NCI-H526 treated with DMSO at 0.1 percent for 48 hours (cell line): ENCODE measurements around the gene DHDDS.

ENCODE experiments used
- DNase-seq: peaks from one replicate; lab custom pipeline; 2025; lab: John Stamatoyannopoulos, UW

Gene DHDDS

GRCh38 chr1:26418865-26419349 is 13.2 kb upstream of the DHDDS start:
- no peak for DNase-seq

GRCh38 chr1:26419494-26419893 is 12.6 kb upstream of the DHDDS start:
- DNase-seq = no peak

GRCh38 chr1:26429721-26430120 is 2.4 kb upstream of the DHDDS start:
- no peak for DNase-seq

- no peak for DNase-seq
Measured at GRCh38 chr1:26432793-26433192, 672 bp downstream of the DHDDS start.

- no peak for DNase-seq
Measured at GRCh38 chr1:26434161-26434752, 2.1 kb downstream of the DHDDS start.

DNA sequence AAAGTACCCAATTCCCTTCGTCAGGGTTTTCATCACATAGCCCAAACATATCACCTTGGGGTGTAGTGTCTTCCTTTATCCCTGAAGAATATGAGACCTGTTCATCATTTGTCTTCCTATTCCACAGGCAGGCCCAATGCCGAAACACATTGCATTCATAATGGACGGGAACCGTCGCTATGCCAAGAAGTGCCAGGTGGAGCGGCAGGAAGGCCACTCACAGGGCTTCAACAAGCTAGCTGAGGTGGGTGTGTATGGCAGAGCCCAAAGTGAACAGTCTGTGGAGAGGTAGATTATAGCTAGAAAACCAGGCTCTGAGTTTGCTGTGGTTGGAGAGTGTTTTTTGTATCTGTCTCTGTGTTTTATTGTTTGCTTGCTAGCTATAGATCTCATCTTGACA is 5.9 kb downstream of the DHDDS start:
- no peak for DNase-seq

DNA sequence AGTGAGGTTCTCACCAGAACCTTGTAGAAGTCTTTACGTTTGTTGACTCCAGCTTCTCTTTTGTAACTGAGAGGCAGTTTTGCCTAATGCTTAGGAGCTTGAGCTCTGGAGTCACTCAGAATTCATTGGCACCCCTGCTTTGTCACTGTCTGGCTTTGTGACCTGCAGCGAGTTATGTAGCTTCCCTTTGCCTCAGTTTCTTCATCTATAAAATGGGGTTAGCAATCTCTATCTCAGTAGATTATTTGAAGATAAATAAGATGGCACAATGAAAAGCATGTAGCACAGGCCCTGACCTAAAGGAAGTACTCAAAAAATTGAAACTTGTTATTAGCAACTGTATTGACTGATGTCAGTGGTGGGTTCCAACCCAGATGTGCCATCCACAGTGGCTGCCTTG is 8.1 kb downstream of the DHDDS start:
- DNase-seq = no peak

DNA sequence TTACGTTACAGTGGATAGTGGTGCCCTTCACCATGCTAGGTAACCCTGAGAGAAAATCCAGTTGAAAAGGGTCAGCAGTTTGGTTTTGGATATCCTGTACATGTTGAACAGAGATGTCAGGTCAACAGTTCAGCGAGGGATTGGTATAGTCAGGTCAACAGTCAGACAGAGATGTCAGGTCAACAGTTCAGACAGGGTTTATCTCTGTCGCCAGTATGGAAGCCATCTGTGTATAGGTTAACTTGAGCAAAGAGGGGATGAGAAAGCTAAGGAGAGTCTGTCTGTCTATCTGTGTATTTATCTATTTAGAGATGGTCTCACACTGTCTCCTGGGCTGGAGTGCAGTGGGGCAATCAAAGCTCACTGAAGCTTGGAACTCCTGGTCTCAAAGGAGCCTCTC is 17.7 kb downstream of the DHDDS start:
- no peak for DNase-seq

- DNase-seq = no peak
Measured at GRCh38 chr1:26450908-26451307, 18.8 kb downstream of the DHDDS start.

DNA sequence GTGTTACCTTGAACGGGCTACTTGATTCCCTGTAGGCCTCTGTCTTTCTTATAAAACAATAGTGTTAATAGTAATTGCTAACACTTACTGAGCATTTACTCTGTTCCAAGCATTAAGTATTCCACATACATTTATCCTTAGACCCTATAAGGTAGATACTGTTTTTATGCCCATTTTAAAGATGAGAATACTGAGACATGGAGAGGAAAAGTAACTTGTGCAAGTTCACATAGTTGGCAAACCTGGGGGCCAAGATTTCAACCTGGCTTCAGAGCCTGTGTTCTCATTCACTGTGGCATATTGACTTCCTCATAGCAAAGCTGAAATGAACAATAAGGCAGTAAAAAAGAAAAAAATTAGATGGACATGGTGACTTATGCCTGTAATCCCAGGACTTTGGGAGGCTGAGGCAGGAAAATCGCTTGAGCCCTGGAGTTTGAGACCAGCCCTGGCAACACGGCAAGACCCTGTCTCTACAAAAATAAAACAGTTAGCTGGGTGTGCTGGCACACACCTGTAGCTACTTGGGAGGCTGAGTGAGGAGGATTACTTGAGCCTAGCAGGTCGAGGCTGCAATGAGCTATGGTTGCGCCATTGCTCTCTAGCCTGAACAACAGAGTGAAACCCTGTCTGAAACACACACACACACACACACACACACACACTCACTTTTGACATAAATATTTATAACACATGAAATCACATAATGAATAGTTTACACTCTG is 20.5 kb downstream of the DHDDS start:
- no peak for DNase-seq

DNA sequence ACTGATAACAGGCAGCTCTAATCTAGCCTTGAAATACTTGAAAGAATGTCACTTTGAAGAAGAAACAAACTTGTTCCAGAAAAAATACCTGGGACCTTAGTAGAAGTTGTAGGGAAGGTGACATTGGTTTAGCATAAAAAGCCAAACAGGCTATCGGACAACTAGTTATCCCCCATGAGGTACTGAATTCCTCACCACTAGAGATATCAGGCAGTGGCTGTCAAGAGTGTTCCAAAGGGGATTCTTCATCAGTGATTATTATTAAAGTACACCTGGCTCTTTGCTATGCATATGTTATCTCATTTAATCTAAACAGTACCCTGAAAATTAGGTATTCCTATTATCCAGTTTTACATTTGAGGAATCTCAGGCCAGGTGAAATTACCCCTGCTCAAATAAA is 27.0 kb downstream of the DHDDS start:
- no peak for DNase-seq

- DNase-seq = no peak
Measured at GRCh38 chr1:26459573-26460031, 27.5 kb downstream of the DHDDS start.

GRCh38 chr1:26468911-26469310 is 36.8 kb downstream of the DHDDS start:
- no peak for DNase-seq

- no peak for DNase-seq
Measured at GRCh38 chr1:26469558-26469957, 37.4 kb downstream of the DHDDS start.

DNA sequence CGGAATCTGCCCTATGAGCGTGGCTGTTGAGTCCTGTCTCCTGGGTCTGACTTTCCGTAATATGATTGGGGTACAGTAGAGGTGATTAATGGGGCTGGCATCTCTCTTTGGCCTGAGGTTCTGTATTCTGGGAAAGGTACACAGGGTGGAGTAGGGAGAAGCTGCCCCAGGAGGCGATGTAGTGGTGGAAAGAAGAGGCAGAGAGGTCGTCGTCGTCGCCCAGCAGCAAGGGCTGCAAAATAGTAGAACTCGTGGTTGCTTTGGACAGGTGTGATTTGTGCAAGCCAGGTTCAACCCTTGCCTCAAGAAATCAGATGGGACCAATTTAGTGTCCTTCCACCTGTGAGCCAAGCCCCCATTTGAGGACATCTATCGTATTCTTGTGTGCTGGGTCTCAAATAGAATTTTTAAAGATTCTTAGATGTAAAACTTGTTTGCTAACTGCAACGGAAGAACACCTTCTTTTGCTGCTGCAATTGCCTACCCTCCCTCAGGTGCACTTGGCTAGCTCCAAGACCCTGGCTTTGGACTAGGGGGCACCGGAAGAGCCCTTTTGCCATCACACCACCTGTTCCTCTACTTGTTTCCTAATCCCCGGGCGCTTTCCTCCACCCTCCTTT is 38.9 kb downstream of the DHDDS start:
- DNase-seq = no peak

- DNase-seq = peak; percentile 84
Measured at GRCh38 chr1:26471498-26472319, 39.6 kb downstream of the DHDDS start.

GRCh38 chr1:26472320-26472900 is 40.3 kb downstream of the DHDDS start, which contains the start of gene HMGN2:
HMGN2 (plus strand) TSS chr1:26472440; CDS start chr1:26472613, 173 bp downstream.
- peak; percentile 85 for DNase-seq

DNA sequence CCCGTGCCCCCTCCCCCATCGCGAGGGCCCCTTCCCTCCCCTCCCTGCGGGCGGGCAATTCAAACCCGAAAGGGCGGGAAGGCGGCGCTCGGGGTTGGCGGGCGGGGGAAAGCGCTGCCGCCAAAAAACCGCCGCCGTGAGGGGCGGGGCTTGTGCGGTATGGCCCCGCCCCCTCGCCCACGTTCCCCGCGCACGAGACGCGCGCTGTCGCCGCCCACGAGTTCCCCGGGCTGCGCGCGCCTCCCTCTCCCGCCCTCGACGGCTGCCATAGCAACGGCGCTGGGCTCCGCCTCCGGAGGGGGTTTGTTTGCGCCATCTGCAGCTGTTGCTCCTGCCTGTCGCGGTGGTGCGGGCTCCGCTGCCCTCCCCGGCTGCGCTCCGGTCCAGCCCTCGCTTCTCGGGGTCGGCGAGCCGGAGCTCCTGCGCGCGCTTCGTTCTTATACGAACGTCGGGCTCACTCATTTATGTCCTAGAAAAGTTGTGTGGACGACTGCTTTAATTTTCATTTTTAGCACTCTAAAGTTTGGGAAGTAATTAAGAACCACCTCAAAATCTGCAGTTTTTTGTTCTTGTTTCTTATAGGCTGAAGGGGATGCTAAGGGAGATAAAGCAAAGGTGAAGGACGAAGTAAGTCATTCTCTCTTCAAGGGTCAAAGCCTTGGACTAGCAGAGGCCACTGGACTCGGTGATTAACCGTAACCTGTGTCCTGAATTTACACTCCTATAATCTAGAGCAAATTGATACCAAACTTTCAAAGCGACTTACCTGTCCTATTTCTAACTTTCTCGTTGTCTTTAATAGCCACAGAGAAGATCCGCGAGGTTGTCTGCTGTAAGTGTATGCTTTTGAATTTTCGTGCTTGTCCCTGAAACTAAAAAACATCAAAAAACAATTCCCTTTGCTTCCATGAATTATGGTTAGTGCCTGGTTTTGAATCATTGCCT is 41.1 kb downstream of the DHDDS start:
- DNase-seq = peak; percentile 77

- DNase-seq = no peak
Measured at GRCh38 chr1:26474818-26475217, 42.7 kb downstream of the DHDDS start.

DNA sequence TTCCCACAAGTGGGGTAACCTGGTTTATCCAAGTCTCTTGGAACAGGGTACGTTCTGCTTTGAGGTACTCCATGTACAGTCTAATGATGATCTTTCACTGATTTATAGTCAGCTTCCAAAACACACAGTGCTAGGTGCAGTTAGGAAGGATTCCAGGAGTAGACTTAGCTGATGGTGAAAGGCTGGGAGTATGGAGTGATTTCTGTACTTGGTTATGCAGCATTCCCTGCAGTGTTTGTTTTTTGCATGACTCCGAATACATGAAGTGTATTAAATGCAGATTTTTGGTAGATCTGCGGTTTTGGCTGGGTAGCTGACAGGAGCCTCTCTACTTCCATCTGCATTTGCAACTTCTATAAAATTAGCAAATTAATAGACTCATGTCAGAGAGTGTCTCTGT is 43.9 kb downstream of the DHDDS start:
- no peak for DNase-seq

DNA sequence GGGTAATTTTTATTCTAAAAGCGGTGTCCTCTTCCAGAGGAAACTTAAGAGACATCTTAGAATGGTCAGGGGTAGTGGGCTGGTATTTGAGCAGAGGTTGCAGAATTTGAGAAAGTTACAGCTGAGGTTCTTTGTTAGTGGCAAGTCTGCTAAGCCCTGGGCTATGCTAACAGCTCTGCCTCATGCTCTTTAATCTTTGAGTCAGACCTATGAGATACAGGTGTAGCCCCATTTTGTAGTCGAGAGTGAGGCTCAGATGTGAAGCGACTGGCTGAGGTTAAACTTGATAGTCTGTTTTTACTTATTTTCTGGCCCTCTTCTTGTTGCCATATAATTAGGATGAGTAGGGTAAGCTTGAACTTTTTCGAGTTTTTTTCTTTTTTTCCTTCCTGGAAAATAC is 44.8 kb downstream of the DHDDS start:
- DNase-seq = no peak
